Lung microvascular endothelial cell (primary cell): ENCODE measurements around the gene CWC27. TPM values are rescaled to one million over a fixed set of nuclear protein-coding genes. Genes with fewer than 3 reads are reported as not detected.

ENCODE experiments used
- DNase-seq, 2 donors: peaks; one replicate each; pipeline versions ENCODE4 v3.0.0 to v3.0.0-alpha.2; 2010; ENCODE audit warnings: low read depth in 2 of 2
- total RNA-seq: library from RNA; depleted of rRNA; stranded (reverse); fragments of >200 nt; gene quantifications from 2 replicates; pipeline ENCODE4 v1.2.1, GENCODE V29; 2014

The CWC27 gene
- total RNA-seq, 1 donor from 2014 or later, result 7.9 TPM

DNA sequence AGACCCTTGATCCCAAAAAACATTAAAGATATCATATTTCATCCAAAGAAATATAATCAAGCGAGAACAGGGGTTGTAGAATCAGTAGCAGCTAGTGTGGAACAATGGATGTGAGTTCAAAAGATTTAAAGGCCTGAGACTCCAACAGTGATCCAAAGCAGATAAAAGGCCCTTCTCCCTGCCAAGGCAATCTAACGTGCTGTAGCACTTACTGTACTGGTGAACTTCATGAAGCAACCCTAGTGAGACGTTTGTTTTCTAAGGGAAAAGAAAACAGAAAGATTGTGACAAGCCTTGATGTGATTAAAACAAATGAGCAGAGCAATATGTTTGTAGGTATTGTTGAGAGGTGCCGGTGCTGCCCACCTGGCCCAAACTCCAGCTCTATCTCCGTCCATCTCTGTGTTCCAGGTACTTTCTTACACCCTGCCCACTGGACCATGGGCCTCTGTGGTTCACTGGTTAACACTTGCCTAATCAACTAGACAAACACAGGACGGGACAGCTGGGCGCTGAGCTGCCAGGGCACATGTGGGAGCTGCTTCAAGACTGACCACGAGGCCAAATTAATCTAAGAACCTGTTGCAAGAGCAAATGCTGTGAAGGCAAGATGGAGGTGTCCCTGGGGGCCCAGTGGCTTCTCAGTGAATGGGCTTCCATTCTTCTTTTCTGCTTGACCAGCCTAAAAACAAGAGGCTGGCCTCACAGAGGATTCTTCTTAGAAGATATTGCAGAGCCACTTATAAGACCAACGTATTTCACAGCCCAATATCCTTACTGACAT lies 265.5 kb downstream of the CWC27 start:
- DNase-seq, result no peak

DNA sequence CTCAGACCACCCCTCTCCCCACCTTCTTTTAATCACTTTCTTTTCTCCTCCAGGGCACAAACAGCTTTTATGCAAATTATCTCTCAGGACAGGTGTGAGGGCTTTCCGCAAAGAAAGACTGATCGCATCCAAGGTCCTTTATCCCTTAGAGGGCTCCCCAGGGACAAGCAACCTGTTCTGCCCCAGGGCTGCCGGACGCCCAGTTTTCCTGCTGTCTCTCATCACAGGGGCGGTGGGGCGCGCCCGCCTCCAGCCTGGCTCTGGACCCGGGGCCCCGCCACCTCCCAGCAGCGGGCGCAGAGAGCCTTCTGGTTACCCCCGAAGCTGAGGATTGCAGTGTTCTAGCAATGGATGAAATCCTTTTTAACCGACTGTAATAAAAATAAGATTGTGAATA lies 266.1 kb downstream of the CWC27 start:
- no peak for DNase-seq

DNA sequence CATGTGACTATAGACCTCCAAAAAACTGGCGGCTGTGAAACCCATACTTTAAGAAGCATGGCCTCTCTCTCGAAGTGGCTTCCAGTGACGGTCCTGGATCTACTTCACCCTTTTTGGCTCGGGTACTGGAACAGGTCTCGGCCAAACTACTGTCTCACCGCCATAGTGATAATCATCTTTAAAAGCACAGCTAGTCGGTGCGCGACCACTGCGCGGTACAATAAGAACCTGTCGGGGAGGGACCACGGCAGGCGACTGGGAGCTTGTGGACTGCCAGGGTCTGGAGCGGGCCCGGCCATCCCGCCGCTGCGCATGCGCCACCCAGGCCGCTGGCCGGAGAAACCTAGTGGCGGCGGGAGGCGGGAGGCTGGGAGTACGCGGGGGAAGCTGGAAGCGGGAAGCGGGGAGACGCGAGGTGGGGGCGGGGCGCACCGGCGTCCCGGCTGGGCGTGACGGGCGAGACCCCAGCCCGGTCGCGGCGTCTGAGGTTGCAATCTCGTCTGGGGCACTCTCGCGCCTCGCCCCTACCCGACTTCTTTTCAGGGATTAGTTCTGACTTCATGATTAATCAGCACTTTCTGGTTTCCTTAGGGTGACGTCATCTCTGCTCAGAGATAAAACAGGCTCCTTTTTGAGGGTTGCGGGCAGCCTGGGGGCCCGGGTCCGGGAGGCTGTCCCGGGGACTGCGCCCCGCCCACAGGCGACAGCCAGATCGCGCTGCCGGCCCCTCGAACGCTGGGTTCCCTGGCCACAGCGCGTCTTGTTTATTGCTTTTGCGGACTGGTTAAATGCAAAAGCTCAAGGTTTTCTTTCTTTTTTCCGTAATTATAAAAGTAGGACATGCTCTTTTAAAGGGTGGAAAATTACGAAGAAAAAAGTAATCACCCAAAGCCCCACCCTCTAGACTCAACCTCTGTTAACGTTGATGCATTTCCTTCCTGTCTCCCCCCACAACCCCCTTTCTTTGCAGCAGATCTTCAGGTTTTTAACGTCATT lies 266.8 kb downstream of the CWC27 start:
- peak; percentile 95 for DNase-seq

DNA sequence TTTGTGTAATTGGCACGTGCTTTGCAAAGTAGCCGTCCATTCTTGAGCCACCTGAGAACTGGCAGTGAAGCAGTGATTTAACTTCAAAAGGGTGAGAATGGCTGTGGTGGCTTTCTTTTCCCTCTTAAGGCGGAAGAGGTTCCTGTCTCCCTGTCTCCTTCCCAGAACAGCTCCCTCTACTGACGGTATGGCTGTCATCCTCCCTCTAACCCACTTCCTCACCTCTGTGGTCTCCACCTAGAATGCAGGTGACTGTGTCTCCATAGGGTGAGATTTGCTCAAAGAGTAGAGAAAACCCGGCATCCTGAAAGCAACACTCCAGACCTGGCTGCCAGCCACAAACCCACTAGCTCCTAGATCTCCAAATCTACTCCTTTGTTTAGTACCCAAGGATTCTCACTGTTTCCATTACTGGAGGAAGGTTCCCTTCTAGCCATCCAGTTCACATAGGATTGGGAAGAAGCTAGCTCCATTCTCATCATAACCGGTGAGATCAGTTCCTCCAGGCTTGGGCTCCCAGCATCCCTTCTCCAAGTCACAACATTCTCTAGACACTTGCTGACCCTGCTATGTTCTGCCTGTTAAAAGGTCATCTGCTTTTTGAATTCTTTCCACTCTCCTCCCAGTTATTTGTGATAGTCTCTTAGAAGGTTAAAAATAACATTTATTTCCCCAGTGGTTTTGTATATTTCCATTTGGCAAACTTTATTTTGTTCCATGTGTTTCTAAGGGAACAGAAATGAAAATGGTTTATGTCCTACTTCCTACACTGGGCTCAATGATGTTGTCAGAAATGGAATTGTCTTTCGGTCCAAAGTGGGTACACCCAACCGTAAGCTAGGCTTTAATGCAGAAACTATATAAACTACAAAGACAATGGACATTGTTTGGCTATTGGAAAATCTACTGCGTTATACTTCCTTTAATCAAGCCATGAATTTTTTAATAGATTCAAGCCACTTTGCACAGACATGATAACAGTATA lies 269.4 kb downstream of the CWC27 start:
- peak; percentile 65 to 95 for DNase-seq

DNA sequence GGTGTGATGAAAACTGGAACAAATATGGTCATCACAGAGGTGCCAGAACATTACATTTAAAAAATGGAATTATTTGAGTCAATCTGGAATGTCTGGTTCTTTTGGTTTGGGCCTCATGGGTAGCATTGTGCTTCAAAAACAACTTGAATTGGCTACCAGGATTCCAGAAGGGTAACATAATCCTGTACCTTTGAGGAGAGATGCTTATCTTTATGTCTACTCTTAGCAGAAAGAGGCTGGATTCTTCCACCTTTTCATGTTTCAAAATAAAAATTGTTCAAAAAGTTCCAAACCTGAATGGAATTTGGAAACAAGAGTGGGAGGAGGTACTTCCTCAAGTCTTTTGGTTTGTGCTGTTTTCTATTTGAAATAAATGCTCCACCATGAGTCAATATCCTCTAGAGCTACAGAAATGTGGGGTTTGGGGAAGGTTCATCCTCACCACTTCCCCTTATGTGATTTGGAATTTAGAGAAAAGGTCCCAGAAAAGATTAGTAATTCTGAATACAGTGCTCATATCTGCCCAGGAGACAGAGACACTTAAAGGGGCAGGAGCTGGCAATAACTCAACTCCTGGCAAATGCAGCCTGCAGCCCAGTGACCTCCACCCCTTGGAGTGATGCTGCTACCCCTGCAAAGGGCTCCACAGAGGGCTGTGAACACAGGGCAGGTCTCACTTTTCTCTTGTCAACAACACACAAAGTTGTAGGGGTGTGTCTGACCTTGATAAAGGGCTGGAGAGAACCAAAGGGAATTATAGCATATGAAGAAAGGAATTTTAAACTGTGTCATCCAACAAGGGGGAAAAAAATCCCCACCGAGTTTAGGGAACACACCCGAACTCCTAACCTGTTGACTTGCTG lies 272.8 kb downstream of the CWC27 start:
- DNase-seq, result peak; percentile 36 to 82

DNA sequence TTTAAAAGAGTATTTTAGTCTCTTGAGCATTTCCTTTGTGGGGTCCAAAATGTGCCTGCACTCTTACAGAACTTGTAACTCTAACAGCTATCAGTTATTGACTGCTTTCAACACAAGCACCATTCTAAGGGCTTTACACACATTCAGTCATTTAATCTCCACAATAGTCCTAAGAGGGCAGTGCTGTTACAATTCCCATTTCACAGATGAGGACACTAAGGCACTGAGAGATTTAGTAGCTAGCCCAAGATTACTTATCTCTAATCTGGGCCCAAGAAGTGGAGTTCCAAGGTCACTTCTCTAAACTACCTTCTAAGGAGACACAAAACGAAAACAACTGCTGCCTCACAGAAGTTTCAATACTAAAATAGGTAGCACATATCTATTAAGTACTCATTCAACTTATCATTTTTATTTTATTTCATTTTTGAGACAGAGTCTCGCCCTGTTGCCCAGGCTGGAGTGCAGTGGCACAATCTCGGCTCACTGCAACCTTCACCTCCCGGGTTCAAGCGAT lies 275.2 kb downstream of the CWC27 start:
- no peak for DNase-seq

DNA sequence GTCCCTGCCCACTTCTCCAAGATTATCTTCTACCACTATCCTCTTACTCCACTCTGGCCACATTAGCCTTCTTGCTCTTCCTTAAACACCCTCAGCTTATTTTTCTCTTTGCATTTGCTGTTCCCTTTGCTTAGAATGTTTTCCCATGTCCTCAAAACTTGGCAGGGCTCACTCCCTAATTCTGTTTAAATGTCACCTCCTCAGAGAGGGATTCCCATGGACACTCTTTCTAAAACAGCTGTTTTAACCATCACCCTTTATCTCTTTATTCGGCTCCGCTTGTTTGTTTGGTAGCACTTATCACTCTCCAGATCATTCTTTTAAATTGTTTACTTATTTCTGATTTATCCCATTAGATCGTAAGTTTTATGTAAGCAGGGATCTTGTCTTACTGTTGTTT lies 278.5 kb downstream of the CWC27 start:
- DNase-seq, result no peak

DNA sequence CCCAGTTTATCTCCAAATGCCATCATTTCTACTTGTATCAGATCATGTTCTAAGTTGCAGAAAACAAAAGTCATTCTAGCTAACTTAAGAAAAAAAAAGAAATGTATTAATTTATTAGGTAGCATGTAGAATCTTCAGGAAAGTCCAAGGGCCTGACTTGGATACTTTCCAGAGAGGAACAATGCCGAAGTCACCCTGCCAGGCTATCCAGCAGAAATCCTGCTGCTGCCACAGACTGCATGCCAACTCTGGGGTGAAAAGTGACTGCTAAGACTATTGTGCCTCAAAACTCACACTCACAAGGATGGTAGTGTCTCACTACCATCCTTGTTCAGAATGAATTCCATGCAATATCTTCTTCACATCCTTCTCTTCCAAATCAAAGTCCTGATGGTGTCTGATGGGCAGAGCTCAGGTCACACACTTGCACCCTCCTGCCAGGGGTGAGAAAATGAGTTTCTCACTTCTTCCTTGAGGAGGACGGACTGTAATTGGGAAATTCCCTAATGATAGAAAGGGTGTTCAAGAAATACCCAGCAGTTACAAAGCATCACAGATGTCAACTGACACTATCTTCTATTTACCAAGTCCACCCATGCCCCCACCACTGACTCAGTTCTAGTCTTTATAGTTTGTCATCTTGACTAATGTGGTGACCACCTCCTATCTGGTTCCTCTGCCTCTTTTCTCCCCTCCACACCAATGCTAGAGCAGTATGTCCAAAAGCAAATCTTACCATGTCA lies 279.4 kb downstream of the CWC27 start:
- peak in 1 of 2 donors; percentile 34 for DNase-seq

DNA sequence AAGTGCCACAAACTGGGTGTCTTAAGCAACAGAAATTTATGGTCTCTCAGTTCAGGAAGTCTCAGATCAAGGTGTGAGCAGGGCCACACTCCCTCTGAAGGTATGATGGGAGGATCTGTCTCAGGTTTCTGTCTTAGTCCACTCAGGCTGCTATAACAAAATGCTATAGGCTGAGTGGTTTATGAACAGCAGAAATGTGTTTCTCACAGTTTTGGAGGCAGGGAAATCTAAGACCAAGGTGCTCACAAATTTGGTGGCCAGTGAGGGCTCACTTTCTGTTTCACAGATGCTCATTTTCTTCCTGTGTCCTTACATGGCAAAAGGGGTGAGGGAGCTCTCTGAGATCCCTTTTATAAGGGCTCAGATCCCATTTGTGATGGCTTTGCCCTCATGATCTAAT lies 281.4 kb downstream of the CWC27 start:
- DNase-seq, result no peak

DNA sequence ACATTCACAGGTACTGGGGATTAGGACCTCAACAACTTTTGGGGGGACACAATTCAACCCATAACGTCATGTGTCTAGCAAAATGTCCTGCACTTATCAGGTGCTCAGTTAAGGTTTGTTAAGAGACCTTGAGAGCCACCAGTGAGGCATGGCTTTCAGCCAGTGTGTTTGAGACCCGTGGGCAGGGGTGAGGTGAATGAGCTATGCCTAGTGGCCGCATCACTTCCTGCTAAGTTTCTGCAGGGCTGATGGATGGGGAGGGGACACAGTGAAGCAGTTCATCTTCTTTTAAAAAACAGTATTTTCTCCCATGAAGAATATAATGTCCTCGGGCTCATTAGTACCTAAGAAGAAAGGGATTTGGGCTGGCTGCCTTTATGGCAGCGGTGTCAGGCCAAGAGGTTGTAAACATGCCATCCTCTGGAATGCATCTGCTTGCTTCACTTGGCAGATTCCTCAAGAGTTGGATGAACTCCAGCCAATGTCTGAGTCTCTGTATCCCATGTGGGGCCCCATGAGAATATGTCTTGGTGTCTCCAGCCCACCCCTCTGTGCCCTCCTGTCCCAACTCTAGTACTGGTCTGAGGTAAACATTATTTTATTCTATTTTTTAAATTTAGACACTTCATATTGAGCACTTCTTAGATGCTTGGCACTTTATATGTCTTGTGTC lies 282.2 kb downstream of the CWC27 start:
- no peak for DNase-seq

DNA sequence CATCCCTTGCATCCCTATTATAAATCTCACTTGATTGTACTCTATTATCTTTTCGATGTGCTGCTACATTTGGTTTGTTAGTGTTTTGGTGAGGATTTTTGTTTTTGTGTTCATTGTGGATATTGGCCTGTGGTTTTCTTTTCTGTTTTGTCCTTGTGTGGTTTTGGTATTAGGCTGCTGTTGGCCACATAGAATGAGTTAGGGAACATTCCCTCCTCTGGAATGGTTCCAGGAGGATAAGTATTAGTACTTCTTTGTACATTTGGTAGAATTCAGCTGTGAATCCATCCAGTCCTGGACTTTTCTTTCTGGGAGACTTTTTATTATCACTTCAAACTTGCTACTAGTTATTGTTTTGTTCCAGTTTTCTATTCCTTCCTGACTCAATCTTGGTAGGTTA lies 287.2 kb downstream of the CWC27 start:
- DNase-seq, result no peak

DNA sequence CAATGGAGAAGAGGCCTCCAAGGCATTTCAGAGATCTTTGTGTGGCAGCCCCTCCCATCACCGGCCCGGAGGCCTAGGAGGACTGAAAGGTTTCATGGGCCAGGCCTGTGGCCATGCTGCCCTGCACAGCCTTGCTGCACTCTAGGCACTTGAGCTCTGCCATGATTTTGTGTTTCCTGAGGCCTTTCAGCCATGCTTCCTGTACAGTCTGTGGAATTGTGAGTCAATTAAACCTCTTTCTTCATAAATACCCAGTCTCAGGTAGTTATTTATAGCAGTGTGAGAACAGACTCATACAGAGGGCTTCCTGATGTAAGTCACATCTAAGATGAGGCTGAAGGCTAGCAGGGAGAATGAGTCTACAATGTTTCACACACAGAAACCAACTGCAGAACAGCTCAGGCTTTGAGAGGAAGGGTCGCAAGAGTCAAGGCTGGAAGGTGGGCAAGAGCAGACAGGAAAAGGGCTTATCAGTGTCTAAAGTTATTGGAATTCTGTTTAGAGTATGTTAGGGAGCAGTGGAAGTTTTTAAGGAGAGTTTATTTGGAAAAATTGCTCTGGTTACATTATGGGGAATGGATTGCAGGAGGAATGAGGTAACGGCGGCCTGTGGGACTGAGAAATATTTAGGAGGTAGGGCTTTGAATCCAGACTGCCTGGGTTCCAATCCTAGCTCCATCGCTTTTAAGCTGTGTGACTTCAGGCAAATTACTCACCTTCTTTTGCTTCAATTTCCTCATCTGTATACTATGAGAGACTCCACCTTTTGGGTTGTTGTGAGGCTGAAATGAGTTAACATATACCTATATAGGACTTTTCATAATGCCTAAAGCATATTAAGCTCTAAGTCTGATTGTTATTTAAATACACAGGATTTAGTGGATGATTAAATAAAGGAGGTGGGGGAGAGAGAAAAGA lies 291.2 kb downstream of the CWC27 start:
- DNase-seq, result peak; percentile 10 to 90

DNA sequence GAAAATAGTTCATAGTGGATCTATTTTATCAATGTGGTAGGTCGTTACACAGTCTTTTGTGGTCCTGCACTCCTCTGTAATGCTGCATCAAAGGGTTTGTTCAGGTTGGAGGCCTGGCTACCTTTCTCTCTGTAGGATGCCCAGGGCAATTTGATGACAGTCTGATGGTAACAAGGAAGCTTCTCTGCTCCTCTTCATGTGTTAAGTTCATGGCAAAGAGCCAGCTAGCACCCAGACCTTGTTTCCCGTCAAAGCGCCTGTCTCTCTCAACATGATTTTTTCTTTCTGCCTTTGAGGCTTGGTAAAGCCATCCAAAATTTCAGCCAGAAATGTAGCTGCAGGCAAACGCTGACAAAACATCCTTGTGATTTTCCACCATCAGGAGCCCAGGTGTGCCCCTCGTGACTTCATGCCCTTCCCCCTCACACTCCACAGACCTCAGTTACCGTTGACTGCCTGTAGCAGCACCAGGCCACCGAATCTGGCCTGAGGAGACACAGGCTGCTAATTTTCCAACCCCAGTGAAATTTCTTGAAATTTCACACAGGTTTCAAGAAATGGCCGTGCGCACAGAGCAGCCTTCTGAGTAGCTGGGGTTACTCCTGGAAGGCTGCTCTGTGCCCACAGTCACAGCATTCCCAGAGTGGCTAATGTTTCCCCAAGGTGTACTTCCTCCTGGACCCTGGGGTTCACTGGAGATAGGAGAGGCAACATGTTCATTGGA lies 292.7 kb downstream of the CWC27 start:
- no peak for DNase-seq

DNA sequence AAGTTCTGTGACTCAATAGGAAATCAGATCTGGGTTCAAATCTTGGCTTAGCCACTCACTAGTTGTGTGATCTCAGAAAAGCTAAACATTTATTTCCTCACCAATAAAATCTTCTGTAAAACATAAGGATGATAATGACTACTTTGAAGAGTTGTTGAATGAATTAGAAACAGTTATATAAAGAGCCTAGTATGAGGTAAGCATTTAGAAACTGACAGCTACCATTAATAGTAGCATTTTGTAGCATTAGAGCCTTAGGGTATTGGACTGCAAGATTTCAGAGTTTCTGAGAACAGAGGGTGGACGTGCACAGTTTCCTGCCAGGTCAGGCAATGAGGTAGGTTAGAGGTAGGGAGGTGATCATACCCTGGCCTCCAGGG lies 293.2 kb downstream of the CWC27 start:
- no peak for DNase-seq

DNA sequence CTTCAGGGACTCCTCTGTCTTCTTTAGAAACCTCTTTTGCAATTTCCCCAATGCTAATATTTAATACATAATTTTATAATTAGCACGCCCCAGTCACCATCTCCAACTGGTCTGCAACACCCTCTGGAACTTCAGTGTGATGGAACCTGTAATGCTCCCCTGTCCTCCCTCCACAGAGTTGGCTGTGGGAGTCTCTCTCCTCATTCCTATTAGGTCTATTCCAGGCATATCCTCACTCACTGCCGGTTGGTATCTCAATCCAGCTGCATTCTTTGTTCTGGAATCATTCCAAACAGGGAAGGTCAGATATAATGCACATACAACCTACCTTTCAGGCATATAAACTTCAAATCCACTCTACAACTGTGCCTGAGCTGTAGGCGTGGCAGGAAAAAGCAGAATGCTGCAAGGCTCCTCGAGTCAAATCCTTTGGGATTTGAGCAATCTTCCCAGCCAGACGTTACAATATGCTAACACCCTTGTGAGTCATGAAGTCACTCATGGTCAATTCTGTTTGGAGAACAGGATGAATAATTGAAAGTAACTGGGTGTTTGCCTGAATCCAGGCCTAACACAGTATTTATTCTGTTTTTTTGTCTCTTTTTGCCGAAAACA lies 293.8 kb downstream of the CWC27 start:
- peak; percentile 29 to 88 for DNase-seq

DNA sequence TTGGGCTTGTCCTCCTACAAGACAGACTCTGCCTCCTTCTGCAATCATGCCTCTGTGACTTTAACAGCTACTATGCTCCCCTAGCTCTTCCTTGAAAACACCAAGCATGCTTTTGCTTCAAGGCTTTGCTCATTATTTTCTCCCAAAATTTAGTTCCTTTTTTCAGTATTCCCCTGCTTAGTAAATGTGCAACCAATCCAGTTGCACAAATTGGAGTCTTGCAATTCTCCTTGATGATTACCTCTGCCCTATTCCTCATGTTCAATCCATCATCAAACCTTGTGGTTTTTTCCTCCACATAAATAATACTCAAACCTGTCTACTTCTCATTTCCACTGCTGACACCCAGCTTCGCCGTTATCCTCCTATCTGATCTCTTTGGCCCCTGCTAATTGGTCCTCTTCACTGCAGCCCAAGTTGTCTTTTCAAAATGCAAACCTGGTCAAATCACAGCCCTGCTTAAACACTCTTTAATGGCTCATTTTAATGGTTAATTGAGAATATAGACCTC lies 296.3 kb downstream of the CWC27 start:
- no peak for DNase-seq
